GM11168 (cell line): ENCODE data around the gene TMEM37.

Source experiments
- in situ Hi-C: fragments of 300-500 bp; cut with MboI; formaldehyde crosslinking; loops from one replicate; pipeline ENCODE4 v1.12.0; 2022; ENCODE audit warnings: low sequenced_read_pairs; ENCODE audit not compliant: unreplicated experiment

TMEM37 gene

GRCh38 chr2:119430023-119430498 is 1.6 kb upstream of the TMEM37 start:
- in situ Hi-C loops, result no loop called here

GRCh38 chr2:119431976-119432850 is 559 bp downstream of the TMEM37 start:
- in situ Hi-C loops, result no loop called here

GRCh38 chr2:119432851-119433522 is 1.3 kb downstream of the TMEM37 start:
- in situ Hi-C loops, result no loop called here

- in situ Hi-C loops, result no loop called here
Measured at GRCh38 chr2:119433636-119434327, 2.1 kb downstream of the TMEM37 start.

- in situ Hi-C loops, result no loop called here
Measured at GRCh38 chr2:119434664-119435063, 3.0 kb downstream of the TMEM37 start.

- in situ Hi-C loops, result no loop called here
Measured at GRCh38 chr2:119435081-119435952, 3.7 kb downstream of the TMEM37 start.

- in situ Hi-C loops, result no loop called here
Measured at GRCh38 chr2:119435953-119436297, 4.3 kb downstream of the TMEM37 start.

- in situ Hi-C loops, result no loop called here
Measured at GRCh38 chr2:119436993-119437772, 5.5 kb downstream of the TMEM37 start.

GRCh38 chr2:119438128-119438656 is 6.5 kb downstream of the TMEM37 start:
- in situ Hi-C loops, result no loop called here

- in situ Hi-C loops, result no loop called here
Measured at GRCh38 chr2:119438726-119439284, 7.2 kb downstream of the TMEM37 start.

GRCh38 chr2:119439574-119440500 is 8.2 kb downstream of the TMEM37 start:
- in situ Hi-C loops, result no loop called here

GRCh38 chr2:119440501-119440870 is 8.8 kb downstream of the TMEM37 start:
- in situ Hi-C loops, result no loop called here

- in situ Hi-C loops, result no loop called here
Measured at GRCh38 chr2:119440873-119441272, 9.2 kb downstream of the TMEM37 start.

- in situ Hi-C loops, result no loop called here
Measured at GRCh38 chr2:119441376-119442225, 9.9 kb downstream of the TMEM37 start.

- in situ Hi-C loops, result no loop called here
Measured at GRCh38 chr2:119442226-119442619, 10.6 kb downstream of the TMEM37 start.

GRCh38 chr2:119442850-119443249 is 11.2 kb downstream of the TMEM37 start:
- in situ Hi-C loops, result no loop called here

- in situ Hi-C loops, result no loop called here
Measured at GRCh38 chr2:119446037-119446436, 14.4 kb downstream of the TMEM37 start.
